Nucleus accumbens (tissue), 56 donors: ENCODE data around the gene ADGRB2.

Experiments
- DNase-seq, 56 donors: peaks; one replicate each; lab custom pipeline; 2025; lab: John Stamatoyannopoulos, UW

ADGRB2 gene

GRCh38 chr1:31732751-31733289 is 31.3 kb downstream of the ADGRB2 start:
- no peak for DNase-seq

DNA sequence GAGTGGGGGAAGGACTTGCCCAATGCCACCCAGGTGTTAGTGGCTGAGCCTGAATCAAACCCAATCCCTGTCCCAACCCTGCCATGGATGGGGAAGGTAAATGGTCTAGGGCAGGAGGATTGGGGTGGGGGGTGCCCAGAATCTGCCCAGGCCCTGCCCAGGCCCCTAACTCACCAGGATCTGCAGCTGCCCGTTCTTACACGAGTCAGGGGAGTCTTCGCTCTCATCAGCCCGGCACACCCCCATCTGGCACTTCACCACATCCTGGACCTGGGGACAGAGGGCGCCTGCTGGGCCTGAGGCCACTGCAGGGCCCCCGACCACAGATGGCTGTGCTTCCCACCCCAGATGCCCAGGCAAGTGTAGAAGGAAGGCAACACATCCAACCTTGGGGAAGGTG is 31.8 kb downstream of the ADGRB2 start:
- no peak for DNase-seq

DNA sequence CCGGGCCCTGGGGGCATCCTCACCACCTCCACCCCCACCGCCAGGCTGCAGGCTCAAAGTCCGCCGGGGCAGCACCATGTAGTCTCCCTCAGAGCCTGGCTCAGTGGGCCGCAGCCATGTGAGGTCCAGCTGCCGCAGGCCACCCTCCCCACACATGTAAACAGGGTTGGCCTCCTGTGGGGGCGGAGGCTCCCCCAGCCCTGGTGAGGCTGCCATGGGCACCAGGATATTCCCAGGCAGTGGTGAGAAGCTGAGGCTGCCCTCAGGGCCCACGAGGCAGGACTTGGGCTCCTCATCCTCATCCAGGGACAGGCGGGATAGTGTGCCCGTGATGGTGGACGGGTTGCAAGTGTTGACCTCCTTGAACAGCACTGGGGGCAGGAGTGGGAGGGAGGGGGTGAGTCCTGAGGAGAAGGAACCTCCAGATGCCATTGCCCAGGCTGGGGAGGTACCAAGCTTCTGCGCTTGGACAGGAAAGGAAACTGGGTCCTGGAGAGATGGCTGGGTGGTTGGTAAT is 33.0 kb downstream of the ADGRB2 start:
- no peak for DNase-seq

- no peak for DNase-seq
Measured at GRCh38 chr1:31730336-31731048, 33.6 kb downstream of the ADGRB2 start.

GRCh38 chr1:31727849-31728248 is 36.3 kb downstream of the ADGRB2 start:
- no peak for DNase-seq

DNA sequence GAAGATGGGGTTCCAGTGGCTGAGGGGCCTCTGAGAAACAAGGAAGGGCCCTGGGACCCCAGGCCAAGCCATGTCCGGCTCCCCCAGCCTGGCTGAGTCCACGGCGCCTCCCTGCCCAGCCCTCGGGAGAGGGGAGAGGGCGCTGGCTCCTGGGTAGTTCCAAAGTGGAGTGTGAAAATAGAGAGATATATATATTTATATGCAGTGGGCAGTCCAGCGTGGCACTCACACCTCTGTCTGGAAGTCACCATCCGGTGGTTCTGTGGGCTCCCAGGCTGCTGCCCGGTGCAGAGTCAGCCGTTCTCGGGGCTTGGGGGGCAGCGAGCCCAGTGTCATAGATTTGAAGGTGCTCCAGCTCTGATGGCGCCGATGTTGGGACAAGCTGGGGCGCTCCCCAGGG is 36.9 kb downstream of the ADGRB2 start:
- DNase-seq = no peak

GRCh38 chr1:31726715-31727114 is 37.4 kb downstream of the ADGRB2 start:
- no peak for DNase-seq

GRCh38 chr1:31725777-31726535 is 38.2 kb downstream of the ADGRB2 start:
- DNase-seq = peak in 1 of 56 donors; percentile 13

DNA sequence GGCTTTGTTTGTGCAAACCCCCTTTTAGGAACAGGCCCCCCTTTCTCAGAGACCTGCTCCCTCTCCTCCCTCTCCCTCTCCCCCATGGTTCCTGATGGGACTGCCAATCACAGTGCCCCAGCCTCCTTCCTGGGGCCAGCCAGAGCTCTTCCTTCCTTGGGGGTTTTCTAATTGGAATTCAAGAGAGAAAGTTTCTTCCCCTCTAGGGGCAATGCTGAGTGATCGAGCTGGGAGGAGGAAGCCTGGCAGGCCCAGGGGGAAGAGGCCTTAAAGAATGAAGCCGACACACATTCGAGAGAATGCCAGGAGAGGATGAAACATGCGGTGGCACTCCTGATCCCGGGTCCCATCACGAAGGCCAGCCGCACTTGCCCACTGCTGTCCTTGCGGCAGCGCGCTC is 39.0 kb downstream of the ADGRB2 start:
- DNase-seq = no peak

- peak in 24 of 56 donors; percentile 4 to 56 (median 23) for DNase-seq
Measured at GRCh38 chr1:31723828-31724359, 40.2 kb downstream of the ADGRB2 start.

GRCh38 chr1:31718327-31718897 is 45.7 kb downstream of the ADGRB2 start:
- DNase-seq = no peak

GRCh38 chr1:31717341-31717740 is 46.8 kb downstream of the ADGRB2 start:
- peak in 1 of 56 donors; percentile 4 for DNase-seq

- no peak for DNase-seq
Measured at GRCh38 chr1:31715873-31716220, 48.3 kb downstream of the ADGRB2 start.

DNA sequence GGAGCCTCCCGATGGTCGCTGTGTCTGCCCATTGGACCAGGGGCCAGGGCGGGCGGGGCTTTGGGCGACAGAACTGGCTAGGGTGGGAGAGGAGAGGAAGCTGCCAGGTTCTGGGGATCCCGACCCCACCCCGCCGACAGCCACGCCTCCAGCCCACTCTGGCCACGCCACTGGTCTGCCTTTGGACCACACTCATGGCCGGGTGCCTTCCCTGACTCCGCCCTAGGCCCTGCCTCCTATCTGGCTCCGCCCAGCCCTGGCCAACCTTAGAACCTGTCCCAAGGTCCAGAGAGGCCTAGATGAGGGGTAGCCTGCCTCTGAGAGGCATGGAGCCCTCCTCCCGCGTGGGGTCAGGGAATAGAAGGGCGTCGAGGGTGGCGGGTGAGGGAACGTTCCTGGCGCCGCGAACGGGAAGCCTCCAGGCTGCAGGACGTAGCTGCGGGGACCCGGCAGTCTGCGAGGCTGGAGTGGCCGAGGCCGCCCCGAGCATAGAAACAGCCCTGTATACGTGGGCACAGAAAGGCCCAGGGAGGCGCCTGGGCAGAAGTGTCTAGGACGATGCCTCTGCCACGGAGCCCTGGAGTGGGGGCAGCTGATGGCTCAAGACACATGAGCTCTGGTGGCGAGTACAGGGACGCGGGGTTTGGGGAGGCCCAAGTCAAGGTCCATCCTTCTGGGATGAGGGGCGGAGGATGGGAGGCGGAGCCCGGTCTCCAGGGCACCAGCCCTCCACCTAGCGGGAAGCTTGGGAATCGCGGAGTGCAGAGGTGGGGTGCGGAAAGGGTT is 48.9 kb downstream of the ADGRB2 start:
- DNase-seq = peak in 53 of 56 donors; percentile 27 to 83 (median 66)

DNA sequence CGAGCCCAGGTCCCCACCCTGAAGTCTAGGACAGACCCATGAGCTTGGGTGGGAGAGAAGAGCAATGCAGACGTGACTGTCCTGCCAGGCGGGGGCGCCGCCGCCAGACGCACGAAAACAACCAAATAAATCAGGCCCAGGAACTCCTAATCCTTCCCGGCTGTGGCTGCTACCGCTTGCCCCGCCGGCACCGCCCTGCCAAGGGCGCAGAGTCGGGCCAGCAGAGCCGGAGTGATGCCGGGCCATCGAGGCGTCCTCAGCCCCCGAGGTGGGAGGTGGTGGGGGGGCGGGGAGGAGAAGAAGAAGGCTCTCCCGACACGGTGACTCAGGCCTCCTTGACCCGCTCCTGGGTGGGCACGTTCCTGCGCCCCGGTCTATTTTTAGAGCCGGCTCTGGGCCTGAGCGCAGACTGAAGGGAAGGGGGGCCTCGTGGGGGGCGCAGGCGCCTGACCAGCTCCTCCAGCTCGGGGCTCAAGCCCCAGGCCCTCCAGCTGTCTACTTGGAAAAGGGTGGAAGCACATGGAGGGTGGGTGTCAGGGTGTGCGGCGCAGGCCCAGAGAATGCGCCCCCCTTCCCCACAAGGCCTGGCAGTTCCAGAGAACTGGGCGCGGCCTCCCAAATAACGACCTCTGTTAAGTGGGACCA is 49.6 kb downstream of the ADGRB2 start:
- peak in 24 of 56 donors; percentile 10 to 68 (median 30) for DNase-seq

GRCh38 chr1:31712630-31713029 is 51.5 kb downstream of the ADGRB2 start:
- DNase-seq = no peak

- no peak for DNase-seq
Measured at GRCh38 chr1:31712068-31712467, 52.1 kb downstream of the ADGRB2 start.

DNA sequence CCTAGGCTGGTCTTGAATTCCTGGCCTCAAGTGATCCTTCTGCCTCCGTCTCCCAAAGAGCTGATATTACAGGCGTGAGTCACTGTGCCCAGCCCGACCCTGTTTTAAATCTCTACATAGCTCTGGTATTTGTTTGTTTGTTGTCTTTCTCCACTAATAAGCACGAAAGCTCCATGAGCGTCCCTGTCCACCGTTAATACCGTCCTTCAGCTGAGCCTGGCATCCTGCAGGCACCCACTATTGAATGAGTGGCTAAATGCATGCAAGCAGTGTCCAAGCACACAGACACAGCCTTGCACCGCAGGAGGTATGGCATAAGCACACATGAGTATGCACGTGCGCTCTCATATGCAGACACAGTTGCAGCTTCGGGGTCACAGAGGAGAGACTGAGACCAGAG is 55.8 kb downstream of the ADGRB2 start:
- no peak for DNase-seq

DNA sequence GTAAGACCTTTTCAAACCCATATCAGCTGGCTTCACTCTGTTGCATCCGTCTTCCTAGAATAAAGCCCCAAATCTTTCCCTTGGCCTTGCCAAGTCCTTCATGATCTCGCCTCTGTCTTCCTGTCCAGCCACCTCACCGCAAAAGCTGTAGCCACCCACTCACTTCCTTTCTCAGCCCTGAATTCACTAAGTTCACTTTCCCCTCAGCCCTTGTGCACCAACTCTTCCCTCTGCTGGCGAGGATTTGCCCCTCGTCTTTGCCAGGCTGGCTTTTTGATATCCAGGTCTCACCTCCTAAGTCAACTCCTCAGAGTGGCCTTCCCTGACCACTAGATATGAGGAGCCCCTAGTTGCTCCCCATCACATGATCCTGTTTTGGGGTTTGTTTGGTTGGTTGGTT is 56.4 kb downstream of the ADGRB2 start:
- no peak for DNase-seq
